ENCODE data around the gene PSMA4. TPM values are rescaled to one million over a fixed set of nuclear protein-coding genes. Genes with fewer than 3 reads are reported as not detected.
"Not testable (repeated sequence)": the region's sequence is repeated elsewhere in the genome, so short reads cannot be mapped to it uniquely, and the experiment has no call there.

The PSMA4 gene
- total and polyA plus RNA-seq, 2 donors (not counting 1 experiment from before 2014, with no cell fraction given): 54.6 to 95.9 TPM

DNA sequence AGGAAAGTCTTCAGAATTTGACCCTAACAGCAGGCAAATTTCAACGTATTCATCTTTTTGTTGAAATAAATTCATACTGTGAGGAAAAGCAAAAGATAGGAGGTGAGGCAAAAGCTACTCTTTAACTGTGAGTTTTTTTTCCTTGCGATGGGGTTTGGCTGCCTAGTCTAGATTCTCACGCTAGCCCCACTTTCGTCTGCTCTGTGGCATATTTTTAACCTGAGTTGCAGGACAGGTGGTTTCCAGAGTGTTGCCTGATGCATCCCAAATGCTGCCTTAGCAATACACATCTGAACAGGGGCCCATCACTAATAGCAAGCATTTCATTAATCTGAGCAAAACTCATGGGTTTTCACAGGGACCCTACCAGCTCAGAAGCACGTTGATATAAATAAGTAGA is 11.7 kb downstream of the PSMA4 start:
- Histone ChIP-seq H3K27ac (ENCODE audit: low read length in 2 of 2) (no peak overlapping the region), H2AFZ (ENCODE audit: insufficient read depth, low read depth, low read length, poor library complexity, severe bottlenecking) (no peak overlapping the region), H3K79me2 (ENCODE audit: control insufficient read depth, insufficient read depth, low read length) (no peaks in the 10 kb centered on the region), H3K4me1 (ENCODE audit: control insufficient read depth in 2 of 2, insufficient read depth in 2 of 2, low read length in 2 of 2) (no peaks in the 10 kb centered on the region), H3K9me3 (ENCODE audit: control extremely low read depth in 1 of 3, control insufficient read depth in 2 of 3, insufficient read depth in 1 of 3, low read length in 2 of 3) (no peaks in the 10 kb centered on the region), H3K4me2 (replicated peaks; ENCODE audit: low read depth, low read length, poor library complexity, severe bottlenecking) (no peak overlapping the region), H4K20me1 (ENCODE audit: control insufficient read depth, insufficient read depth, low read length, poor library complexity, severe bottlenecking) (no peaks in the 10 kb centered on the region), H3K9ac (ENCODE audit: low read length) (no peak overlapping the region), H3K36me3 (replicated peaks in 1 of 2; ENCODE audit: control extremely low read depth in 1 of 2, control insufficient read depth in 1 of 2, extremely low read depth in 1 of 2, insufficient read depth in 2 of 2, low read length in 1 of 2) (peaks cover 7 to 46% of the 10 kb centered on the region in 2 experiments), H3K27me3 (replicated peaks in 1 of 4; ENCODE audit: control extremely low read depth in 1 of 4, control insufficient read depth in 3 of 4, insufficient read depth in 4 of 4, low read length in 3 of 4) (no peaks in the 10 kb centered on the region), H3K4me3 (ENCODE audit: control extremely low read depth in 1 of 5, extremely low read depth in 1 of 5, insufficient read depth in 1 of 5, low read depth in 2 of 5, low read length in 4 of 5) (no peak overlapping the region)
- ChIA-PET POLR2A (no interaction called here), CTCF (no interaction called here)
- ATAC-seq (ENCODE audit: low read depth): no peak
- no peak for TF ChIP-seq EZH2 (IDR thresholded peaks at IDR 0.05; ENCODE audit: borderline replicate concordance, insufficient read depth, low read depth, low read length, poor library complexity, severe bottlenecking)
- TF ChIP-seq, protein P1, sequence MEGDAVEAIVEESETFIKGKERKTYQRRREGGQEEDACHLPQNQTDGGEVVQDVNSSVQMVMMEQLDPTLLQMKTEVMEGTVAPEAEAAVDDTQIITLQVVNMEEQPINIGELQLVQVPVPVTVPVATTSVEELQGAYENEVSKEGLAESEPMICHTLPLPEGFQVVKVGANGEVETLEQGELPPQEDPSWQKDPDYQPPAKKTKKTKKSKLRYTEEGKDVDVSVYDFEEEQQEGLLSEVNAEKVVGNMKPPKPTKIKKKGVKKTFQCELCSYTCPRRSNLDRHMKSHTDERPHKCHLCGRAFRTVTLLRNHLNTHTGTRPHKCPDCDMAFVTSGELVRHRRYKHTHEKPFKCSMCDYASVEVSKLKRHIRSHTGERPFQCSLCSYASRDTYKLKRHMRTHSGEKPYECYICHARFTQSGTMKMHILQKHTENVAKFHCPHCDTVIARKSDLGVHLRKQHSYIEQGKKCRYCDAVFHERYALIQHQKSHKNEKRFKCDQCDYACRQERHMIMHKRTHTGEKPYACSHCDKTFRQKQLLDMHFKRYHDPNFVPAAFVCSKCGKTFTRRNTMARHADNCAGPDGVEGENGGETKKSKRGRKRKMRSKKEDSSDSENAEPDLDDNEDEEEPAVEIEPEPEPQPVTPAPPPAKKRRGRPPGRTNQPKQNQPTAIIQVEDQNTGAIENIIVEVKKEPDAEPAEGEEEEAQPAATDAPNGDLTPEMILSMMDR (IDR thresholded peaks at IDR 0.05): no peak
- DNase-seq: no peak
- H3K4me1 Mint-ChIP-seq: no peaks in the 10 kb centered on the region
- H3K9me3 Mint-ChIP-seq (ENCODE audit: insufficient read depth): no peaks in the 10 kb centered on the region
- intact Hi-C loops (cut with micrococcal nuclease): no loop called here
- no peak overlapping the region for H3K27ac Mint-ChIP-seq
- no peak overlapping the region for H3K4me3 Mint-ChIP-seq
- no peaks in the 10 kb centered on the region for H3K27me3 Mint-ChIP-seq
- 93% methylated on average over 4 of the region's 5 CpGs for WGBS (ENCODE audit: insufficient coverage)

DNA sequence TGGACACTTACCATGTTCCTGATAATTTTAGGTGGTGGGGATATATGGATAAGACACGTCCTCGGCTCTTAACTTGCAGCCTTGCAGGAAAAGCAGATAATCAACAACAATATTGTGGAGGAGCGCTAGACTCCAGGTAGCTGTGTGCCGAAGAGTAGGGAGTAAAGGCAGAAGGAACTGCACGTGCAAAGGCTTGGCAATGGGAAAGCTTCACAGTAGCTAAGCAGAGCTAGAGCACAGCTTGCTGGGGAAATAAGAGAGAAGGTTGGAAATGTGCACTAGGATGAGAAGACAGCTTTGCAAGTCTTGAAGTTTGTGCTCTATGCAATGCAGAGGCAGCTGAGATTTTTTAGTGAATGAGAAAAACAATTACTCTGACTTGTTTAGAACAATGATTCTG is 12.4 kb downstream of the PSMA4 start:
- DNase-seq: no peak
- Histone ChIP-seq H4K20me1 (ENCODE audit: control insufficient read depth, insufficient read depth, low read length, poor library complexity, severe bottlenecking) (no peaks in the 10 kb centered on the region), H3K27me3 (replicated peaks in 1 of 4; ENCODE audit: control extremely low read depth in 1 of 4, control insufficient read depth in 3 of 4, insufficient read depth in 4 of 4, low read length in 3 of 4) (no peaks in the 10 kb centered on the region), H3K36me3 (replicated peaks in 1 of 2; ENCODE audit: control extremely low read depth in 1 of 2, control insufficient read depth in 1 of 2, extremely low read depth in 1 of 2, insufficient read depth in 2 of 2, low read length in 1 of 2) (peaks cover 3 to 39% of the 10 kb centered on the region in 2 experiments), H3K4me3 (ENCODE audit: control extremely low read depth in 1 of 5, extremely low read depth in 1 of 5, insufficient read depth in 1 of 5, low read depth in 2 of 5, low read length in 4 of 5) (no peak overlapping the region), H2AFZ (ENCODE audit: insufficient read depth, low read depth, low read length, poor library complexity, severe bottlenecking) (no peak overlapping the region), H3K9me3 (ENCODE audit: control extremely low read depth in 1 of 3, control insufficient read depth in 2 of 3, insufficient read depth in 1 of 3, low read length in 2 of 3) (no peaks in the 10 kb centered on the region), H3K4me1 (ENCODE audit: control insufficient read depth in 2 of 2, insufficient read depth in 2 of 2, low read length in 2 of 2) (no peaks in the 10 kb centered on the region), H3K9ac (ENCODE audit: low read length) (no peak overlapping the region), H3K79me2 (ENCODE audit: control insufficient read depth, insufficient read depth, low read length) (no peaks in the 10 kb centered on the region), H3K27ac (ENCODE audit: low read length in 2 of 2) (no peak overlapping the region), H3K4me2 (replicated peaks; ENCODE audit: low read depth, low read length, poor library complexity, severe bottlenecking) (no peak overlapping the region)
- no peak for TF ChIP-seq EZH2 (IDR thresholded peaks at IDR 0.05; ENCODE audit: borderline replicate concordance, insufficient read depth, low read depth, low read length, poor library complexity, severe bottlenecking)
- TF ChIP-seq, protein P1 (IDR thresholded peaks at IDR 0.05): no peak
- intact Hi-C loops (cut with micrococcal nuclease): no loop called here
- no peaks in the 10 kb centered on the region for H3K27me3 Mint-ChIP-seq
- 97% methylated on average over 3 of the region's 5 CpGs for WGBS (ENCODE audit: insufficient coverage)
- no peak for ATAC-seq (ENCODE audit: low read depth)
- no peak overlapping the region for H3K27ac Mint-ChIP-seq
- H3K9me3 Mint-ChIP-seq (ENCODE audit: insufficient read depth): no peaks in the 10 kb centered on the region
- CTCF ChIA-PET: no interaction called here
- POLR2A ChIA-PET: no interaction called here
- H3K4me1 Mint-ChIP-seq: no peaks in the 10 kb centered on the region
- H3K4me3 Mint-ChIP-seq: no peak overlapping the region

DNA sequence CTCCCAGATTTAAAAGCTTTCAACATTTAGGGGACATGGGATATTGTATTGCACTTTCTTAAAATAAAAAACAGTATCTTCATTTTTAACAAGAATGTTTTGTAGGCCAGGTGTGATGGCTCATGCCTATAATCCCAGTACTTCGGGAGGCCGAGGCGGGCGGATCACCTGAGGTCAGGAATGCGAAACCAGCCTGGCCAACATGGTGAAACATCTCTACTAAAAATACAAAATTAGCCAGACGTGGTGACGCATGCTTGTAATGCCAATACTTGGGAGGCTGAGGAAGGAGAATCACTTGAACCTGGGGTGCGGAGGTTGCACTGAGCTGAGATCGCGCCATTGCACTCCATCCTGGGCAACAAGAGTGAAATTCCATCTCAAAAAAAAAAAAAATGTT is 20.0 kb downstream of the PSMA4 start:
- H3K27ac ChIP-seq (ENCODE audit: low read length in 2 of 2); H3K9me3 ChIP-seq (ENCODE audit: control extremely low read depth in 1 of 3, control insufficient read depth in 2 of 3, insufficient read depth in 1 of 3, low read length in 2 of 3); H3K79me2 ChIP-seq (ENCODE audit: control insufficient read depth, insufficient read depth, low read length); H3K9me3 Mint-ChIP-seq (ENCODE audit: insufficient read depth); DNase-seq; H3K4me3 Mint-ChIP-seq; H2AFZ ChIP-seq (ENCODE audit: insufficient read depth, low read depth, low read length, poor library complexity, severe bottlenecking); H4K20me1 ChIP-seq (ENCODE audit: control insufficient read depth, insufficient read depth, low read length, poor library complexity, severe bottlenecking); H3K27me3 Mint-ChIP-seq; H3K27ac Mint-ChIP-seq; H3K36me3 ChIP-seq (replicated peaks in 1 of 2; ENCODE audit: control extremely low read depth in 1 of 2, control insufficient read depth in 1 of 2, extremely low read depth in 1 of 2, insufficient read depth in 2 of 2, low read length in 1 of 2); H3K4me2 ChIP-seq (replicated peaks; ENCODE audit: low read depth, low read length, poor library complexity, severe bottlenecking); ATAC-seq (ENCODE audit: low read depth); H3K4me1 ChIP-seq (ENCODE audit: control insufficient read depth in 2 of 2, insufficient read depth in 2 of 2, low read length in 2 of 2); H3K4me3 ChIP-seq (ENCODE audit: control extremely low read depth in 1 of 5, extremely low read depth in 1 of 5, insufficient read depth in 1 of 5, low read depth in 2 of 5, low read length in 4 of 5); POLR2A ChIA-PET; H3K27me3 ChIP-seq (replicated peaks in 1 of 4; ENCODE audit: control extremely low read depth in 1 of 4, control insufficient read depth in 3 of 4, insufficient read depth in 4 of 4, low read length in 3 of 4); H3K9ac ChIP-seq (ENCODE audit: low read length): not testable (repeated sequence)
- intact Hi-C loops (cut with micrococcal nuclease): loop anchor here (10.0 kb wide), 1 partner anchor 1455 kb away; no protein-coding TSS in a partner anchor
- H3K4me1 Mint-ChIP-seq: peaks cover 11% of the 10 kb centered on the region
- 94% methylated on average over 3 of the region's 10 CpGs for WGBS (ENCODE audit: insufficient coverage)
- CTCF ChIA-PET: interaction anchor here (0.6 kb wide), 1 partner anchor 1689 kb away, joined by 3 read pairs; no protein-coding TSS in a partner anchor

All from B cell (primary cell).